HEK293 (cell line): Measurements from ENCODE around the gene C17orf113.

Experiments used
- CTCF ChIP-seq: fragments of 450-650 bp; formaldehyde crosslinking; IDR thresholded peaks from 2 replicates; pipeline ENCODE4 v1.5.1; 2016; ENCODE audit warnings: missing biosample characterization, missing genetic modification characterization
- EGR2 ChIP-seq: fragments of 450-650 bp; formaldehyde crosslinking; IDR thresholded peaks from 2 replicates; pipeline ENCODE4 v1.5.1; 2016; ENCODE audit warnings: low read depth, missing biosample characterization, missing genetic modification characterization
- HOXC10 ChIP-seq: sonication (generic); formaldehyde crosslinking; IDR thresholded peaks from 2 replicates; pipeline ENCODE4 v1.8.1; 2023; ENCODE audit warnings: mild to moderate bottlenecking, missing genetic modification reagents
- KLF7 ChIP-seq: fragments of 450-650 bp; formaldehyde crosslinking; IDR thresholded peaks from 2 replicates; pipeline ENCODE4 v1.5.1; 2016; ENCODE audit warnings: missing biosample characterization, missing genetic modification characterization, borderline replicate concordance
- PBX3 ChIP-seq: sonication (generic); formaldehyde crosslinking; IDR thresholded peaks from 2 replicates; pipeline ENCODE4 v1.8.1; 2022; ENCODE audit warnings: mild to moderate bottlenecking, moderate library complexity, missing genetic modification reagents
- REST ChIP-seq: fragments of 450-650 bp; formaldehyde crosslinking; IDR thresholded peaks from 2 replicates; pipeline ENCODE4 v1.5.1; 2016; ENCODE audit warnings: missing biosample characterization, missing genetic modification characterization
- ZBTB21 ChIP-seq: fragments of 450-650 bp; formaldehyde crosslinking; IDR thresholded peaks from 2 replicates; pipeline ENCODE4 v1.5.1; 2017; ENCODE audit warnings: missing biosample characterization, missing genetic modification characterization
- ZBTB48 ChIP-seq: fragments of 450-650 bp; formaldehyde crosslinking; IDR thresholded peaks from 2 replicates; pipeline ENCODE4 v1.5.1; 2016; ENCODE audit warnings: missing biosample characterization, missing genetic modification characterization
- ZNF521 ChIP-seq: fragments of 450-650 bp; formaldehyde crosslinking; IDR thresholded peaks from 2 replicates; pipeline ENCODE4 v1.5.1; 2017; ENCODE audit warnings: missing biosample characterization, mild to moderate bottlenecking, missing genetic modification characterization
- TF ChIP-seq, protein P1 (sequence below): fragments of 450-650 bp; formaldehyde crosslinking; IDR thresholded peaks from 2 replicates; pipeline ENCODE4 v1.5.1; 2016; ENCODE audit warnings: missing biosample characterization, missing genetic modification characterization, low read depth

DNA sequence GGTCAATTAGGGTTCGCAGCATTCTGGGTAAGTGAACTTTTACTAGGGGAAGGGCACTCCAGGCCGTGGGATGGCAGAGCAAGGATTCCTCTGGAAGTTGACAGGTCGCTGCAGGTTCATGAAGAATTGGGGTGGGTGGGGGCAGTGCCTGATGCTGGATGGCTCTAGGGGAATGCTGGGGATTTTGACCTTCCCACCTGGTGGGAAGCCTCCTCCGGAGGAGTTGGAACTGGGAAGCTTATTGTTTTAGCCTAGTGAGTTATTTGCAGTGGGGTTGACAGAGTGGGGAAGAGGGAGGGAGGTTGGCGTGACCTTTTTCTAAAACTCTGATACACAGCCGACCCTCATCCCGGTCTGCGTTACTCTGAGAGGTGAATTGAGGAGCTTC is 606 bp upstream of the C17orf113 start:
- TF ChIP-seq KLF7 (no peak), ZBTB48 (tag by site-specific recombination) (no peak), CTCF (no peak), ZBTB21 (tag by site-specific recombination) (no peak), ZNF521 (tag by site-specific recombination) (no peak), PBX3 (CRISPR knock-in tag) (no peak), HOXC10 (CRISPR knock-in tag) (no peak), EGR2 (peak; percentile 76), REST (tag by site-specific recombination) (no peak)
- TF ChIP-seq, protein P1, sequence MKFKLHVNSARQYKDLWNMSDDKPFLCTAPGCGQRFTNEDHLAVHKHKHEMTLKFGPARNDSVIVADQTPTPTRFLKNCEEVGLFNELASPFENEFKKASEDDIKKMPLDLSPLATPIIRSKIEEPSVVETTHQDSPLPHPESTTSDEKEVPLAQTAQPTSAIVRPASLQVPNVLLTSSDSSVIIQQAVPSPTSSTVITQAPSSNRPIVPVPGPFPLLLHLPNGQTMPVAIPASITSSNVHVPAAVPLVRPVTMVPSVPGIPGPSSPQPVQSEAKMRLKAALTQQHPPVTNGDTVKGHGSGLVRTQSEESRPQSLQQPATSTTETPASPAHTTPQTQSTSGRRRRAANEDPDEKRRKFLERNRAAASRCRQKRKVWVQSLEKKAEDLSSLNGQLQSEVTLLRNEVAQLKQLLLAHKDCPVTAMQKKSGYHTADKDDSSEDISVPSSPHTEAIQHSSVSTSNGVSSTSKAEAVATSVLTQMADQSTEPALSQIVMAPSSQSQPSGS, result no peak
